ENCODE results near the gene RASIP1.
A peak's percentile ranks its signal among the peaks of the same experiment; 100 is the strongest.
"Not testable (repeated sequence)": the region's sequence is repeated elsewhere in the genome, so short reads cannot be mapped to it uniquely, and the experiment has no call there.

Gene RASIP1

GRCh38 chr19:48705431-48705830, 35.0 kb downstream of the RASIP1 start:
- DNase-seq, result no peak

- DNase-seq, result no peak
These were observed 37.1 kb downstream of the RASIP1 start for GRCh38 chr19:48703316-48703715.

- no peak for DNase-seq
These were observed 37.7 kb downstream of the RASIP1 start for GRCh38 chr19:48702701-48703100.

GRCh38 chr19:48698046-48698445, 42.4 kb downstream of the RASIP1 start:
- DNase-seq, result no peak

- no peak for DNase-seq
These were observed 43.9 kb downstream of the RASIP1 start for GRCh38 chr19:48696353-48697010.

GRCh38 chr19:48695743-48696352, 44.6 kb downstream of the RASIP1 start, which contains the start of gene FUT2:
TSS of gene FUT2 (plus strand) at chr19:48695971. CDS start at chr19:48702957, 6,986 bp downstream.
- DNase-seq, result no peak

- DNase-seq, result not testable (repeated sequence)
These were observed 46.8 kb downstream of the RASIP1 start for GRCh38 chr19:48693629-48694028.

- DNase-seq, result no peak
These were observed 51.0 kb downstream of the RASIP1 start for GRCh38 chr19:48689449-48689848.

- no peak for DNase-seq
These were observed 52.6 kb downstream of the RASIP1 start for GRCh38 chr19:48687776-48688175.

- DNase-seq, result not testable (repeated sequence)
These were observed 53.8 kb downstream of the RASIP1 start for GRCh38 chr19:48686637-48687036.

GRCh38 chr19:48686088-48686487, 54.3 kb downstream of the RASIP1 start:
- no peak for DNase-seq

- DNase-seq, result no peak
These were observed 54.8 kb downstream of the RASIP1 start for GRCh38 chr19:48685583-48685982.

- peak in 1 of 5 donors; percentile 10 for DNase-seq
These were observed 57.1 kb downstream of the RASIP1 start for GRCh38 chr19:48683349-48683748.

- no peak for DNase-seq
These were observed 59.3 kb downstream of the RASIP1 start for GRCh38 chr19:48681127-48681470.

- DNase-seq, result no peak
These were observed 59.8 kb downstream of the RASIP1 start for GRCh38 chr19:48680436-48681126.

GRCh38 chr19:48680006-48680405, 60.4 kb downstream of the RASIP1 start:
- not testable (repeated sequence) for DNase-seq

GRCh38 chr19:48678201-48678600, 62.2 kb downstream of the RASIP1 start:
- no peak for DNase-seq

- DNase-seq, result no peak
These were observed 63.5 kb downstream of the RASIP1 start for GRCh38 chr19:48676887-48677286.

- no peak for DNase-seq
These were observed 63.9 kb downstream of the RASIP1 start for GRCh38 chr19:48676487-48676886.

- peak; percentile 41 to 71 (median 64) for DNase-seq
These were observed 65.2 kb downstream of the RASIP1 start for GRCh38 chr19:48674921-48675824.

GRCh38 chr19:48674216-48674809, 66.1 kb downstream of the RASIP1 start:
- no peak for DNase-seq

- DNase-seq, result no peak
These were observed 66.8 kb downstream of the RASIP1 start for GRCh38 chr19:48673436-48674100.

All from T-helper 1 cell (primary cell).